SIG-M5 treated with dmso at 0.1 percent for 504 hours (cell line): Measurements from ENCODE around the gene KLHL42.
"Not testable (repeated sequence)": the region's sequence is repeated elsewhere in the genome, so short reads cannot be mapped to it uniquely, and the experiment has no call there.

Experiments
- DNase-seq: peaks from one replicate; lab custom pipeline; 2025; ENCODE audit not compliant: unreplicated experiment; lab: John Stamatoyannopoulos, UW

Gene KLHL42

DNA sequence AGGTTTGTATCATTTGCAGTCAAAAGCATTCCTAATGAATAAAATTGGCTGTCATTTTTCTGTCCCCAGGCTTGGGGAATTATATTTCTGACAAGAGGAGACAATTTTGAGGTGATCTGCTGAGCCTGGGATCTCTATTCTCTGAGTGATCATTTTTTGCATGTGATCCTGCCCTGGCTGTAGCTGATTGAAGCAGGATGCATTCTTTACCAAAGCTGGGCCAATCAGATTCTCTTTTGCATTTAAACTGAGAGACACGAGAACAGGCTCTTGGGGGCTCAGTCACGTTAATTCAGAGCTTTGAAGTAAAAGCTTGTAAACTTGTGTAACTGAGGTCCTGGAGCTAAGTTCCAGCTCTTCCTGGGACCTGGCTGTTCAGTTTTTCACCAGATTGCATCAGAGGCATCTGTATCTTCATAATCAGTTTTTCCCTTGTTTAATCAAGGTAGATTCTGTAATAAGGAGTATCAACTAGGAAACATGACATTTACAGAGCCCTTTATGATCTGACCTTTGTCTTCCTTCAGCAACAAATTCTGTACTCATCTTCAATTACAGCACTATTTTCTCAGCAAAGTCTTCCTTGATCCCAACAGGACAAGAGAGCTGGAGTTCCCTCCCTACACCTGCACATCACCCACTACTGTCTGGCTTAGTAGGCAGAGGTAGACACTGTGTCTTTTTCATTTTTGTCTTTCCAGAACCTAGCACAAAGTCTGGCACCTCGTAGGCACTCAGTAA lies 35.0 kb downstream of the KLHL42 start:
- DNase-seq: no peak

DNA sequence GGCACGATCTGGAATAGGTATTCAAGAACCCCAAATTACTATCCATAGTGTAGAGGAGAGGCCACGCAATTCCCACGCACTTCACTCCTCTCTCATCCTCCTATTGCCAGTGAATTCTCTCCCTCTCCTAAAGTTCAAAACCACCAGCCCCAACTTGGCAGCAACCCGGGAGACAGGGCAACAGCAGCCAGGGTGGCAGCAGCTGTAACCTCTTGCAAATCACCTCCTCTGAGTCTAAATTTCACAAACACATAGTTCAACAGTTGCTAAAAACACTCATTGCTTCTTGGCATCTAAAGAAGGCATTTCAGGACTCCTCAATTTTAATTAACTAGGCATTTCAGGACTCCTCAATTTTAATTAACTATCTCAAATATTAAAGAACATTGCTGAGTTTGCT lies 37.7 kb downstream of the KLHL42 start:
- DNase-seq: no peak

GRCh38 chr12:27818401-27818918 lies 38.4 kb downstream of the KLHL42 start:
- no peak for DNase-seq

- no peak for DNase-seq
Measured at GRCh38 chr12:27820564-27820963, 40.5 kb downstream of the KLHL42 start.

DNA sequence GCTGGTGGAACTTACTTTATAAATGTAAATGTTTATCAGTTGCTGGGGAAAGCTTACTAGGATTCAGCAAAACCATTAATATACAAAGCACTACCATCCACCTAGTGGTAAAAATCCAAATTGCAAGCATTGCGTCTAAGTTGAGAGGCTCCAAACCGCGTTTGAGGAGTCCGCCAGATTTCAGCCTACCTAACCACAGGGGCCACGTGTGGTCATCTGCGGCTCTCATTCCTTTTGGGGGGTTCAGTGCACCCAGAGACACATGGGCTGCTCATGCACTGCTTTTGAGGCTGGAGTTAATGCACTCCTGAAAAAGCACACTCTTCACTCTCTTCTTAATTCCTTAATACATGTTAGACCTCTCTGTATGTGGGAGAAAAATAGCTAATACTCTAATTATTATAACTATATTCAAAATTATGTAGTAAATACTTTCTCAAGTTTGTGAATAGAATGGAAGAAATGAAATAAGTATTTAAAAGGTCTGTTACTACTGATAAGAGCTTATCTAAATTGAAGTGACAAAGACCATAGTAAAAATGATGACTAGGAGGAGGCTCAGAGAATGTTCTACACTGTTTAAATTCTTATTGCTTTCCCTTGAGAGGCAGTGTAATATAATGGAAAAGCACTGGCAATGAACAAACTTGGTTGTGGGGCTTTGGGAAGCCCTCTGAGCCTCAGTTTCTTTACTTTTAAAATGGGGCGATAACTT lies 41.4 kb downstream of the KLHL42 start:
- peak; percentile 59 for DNase-seq

DNA sequence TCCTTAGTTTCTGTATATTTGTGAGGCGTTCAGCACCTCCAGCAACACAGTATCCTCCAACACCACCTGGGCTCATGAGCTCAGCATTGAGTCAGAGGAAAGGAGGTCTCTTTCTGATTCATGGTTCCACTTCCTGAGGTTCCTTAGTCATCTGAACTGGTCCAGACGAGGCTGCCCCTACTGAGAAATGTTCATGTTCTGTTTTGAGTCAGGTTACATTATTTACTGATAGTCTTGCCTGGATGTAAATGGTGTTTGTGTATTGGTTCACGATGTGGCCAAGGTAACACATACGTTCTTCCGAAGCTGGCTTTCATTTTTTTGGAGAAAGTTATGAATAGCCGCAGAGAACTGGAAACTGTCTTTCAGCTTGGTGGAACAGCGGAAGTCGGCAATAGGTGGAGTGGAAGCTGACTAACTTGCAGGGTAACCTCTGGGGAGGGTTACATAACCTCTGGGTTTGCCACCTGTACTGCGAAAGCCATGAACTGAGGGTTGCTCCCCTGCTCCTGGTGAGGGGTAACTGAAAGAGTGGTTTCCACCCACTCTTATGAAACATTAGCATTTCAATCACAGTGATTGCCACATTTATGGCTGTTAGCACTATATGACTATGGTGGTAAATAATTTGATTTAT lies 42.2 kb downstream of the KLHL42 start:
- peak; percentile 69 for DNase-seq

DNA sequence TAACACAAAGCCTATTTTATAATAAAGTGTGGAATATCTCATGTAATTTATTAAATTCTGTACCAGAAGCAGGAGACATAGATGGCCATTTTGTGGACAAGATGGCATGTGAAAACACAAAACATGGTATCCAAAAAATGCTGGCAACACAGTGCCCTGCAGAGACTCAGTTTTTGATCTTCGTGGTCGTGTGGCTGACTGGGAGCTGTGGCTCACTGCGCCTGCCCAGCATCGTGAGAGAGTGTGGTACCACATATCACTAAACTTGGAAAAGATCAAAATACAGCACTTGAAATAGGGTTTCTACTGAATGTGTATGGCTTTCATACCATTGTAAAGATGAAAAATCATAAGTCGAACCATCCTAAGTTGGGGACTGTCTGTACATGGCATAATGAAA lies 43.0 kb downstream of the KLHL42 start:
- no peak for DNase-seq

GRCh38 chr12:27824126-27824842 lies 44.3 kb downstream of the KLHL42 start:
- DNase-seq: no peak

DNA sequence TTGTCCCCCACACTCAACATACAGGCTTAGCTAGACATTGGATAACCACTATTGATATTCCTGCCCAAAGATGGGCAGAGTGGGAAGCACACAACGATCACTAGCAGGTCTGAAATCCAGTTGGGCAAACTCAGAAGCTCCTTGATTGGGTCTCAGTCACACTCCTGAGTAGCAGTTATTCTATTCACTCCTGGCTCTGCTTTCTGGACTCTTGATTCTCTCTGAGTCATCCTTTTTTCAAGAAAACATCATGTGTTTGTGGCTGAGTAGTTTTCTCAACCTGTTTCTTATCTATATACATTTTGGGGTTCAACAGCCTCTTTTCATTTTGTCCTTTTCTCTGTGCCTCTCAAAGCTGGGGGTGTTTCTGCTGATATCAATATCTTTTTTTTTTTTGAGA lies 46.0 kb downstream of the KLHL42 start:
- DNase-seq: no peak

- no peak for DNase-seq
Measured at GRCh38 chr12:27828196-27828595, 48.2 kb downstream of the KLHL42 start.

- no peak for DNase-seq
Measured at GRCh38 chr12:27838543-27839185, 58.6 kb downstream of the KLHL42 start.

- peak; percentile 87 for DNase-seq
Measured at GRCh38 chr12:27840229-27840999, 60.4 kb downstream of the KLHL42 start.

DNA sequence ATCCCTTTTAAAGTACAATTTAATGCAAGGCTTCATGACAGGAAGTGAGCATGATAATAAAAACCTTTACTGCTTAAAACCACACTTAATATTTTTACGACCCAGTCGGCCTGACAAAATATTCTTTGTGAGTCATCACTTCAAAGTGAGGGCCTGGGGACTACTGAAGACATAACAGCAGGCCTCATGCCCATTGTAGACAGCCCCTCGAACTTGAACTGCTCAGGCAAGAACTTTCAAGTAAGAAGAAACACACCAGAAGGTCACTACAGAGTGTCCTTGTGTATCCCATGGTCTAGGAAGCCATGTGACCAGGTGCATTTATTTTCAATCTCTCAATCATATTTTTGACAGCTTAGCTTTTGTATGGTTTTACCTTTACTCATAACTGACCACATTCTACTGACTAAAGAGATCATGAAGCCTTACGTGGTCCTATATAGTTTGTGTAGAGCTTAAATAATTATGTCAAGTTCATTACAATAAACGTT lies 61.4 kb downstream of the KLHL42 start:
- DNase-seq: peak; percentile 5

DNA sequence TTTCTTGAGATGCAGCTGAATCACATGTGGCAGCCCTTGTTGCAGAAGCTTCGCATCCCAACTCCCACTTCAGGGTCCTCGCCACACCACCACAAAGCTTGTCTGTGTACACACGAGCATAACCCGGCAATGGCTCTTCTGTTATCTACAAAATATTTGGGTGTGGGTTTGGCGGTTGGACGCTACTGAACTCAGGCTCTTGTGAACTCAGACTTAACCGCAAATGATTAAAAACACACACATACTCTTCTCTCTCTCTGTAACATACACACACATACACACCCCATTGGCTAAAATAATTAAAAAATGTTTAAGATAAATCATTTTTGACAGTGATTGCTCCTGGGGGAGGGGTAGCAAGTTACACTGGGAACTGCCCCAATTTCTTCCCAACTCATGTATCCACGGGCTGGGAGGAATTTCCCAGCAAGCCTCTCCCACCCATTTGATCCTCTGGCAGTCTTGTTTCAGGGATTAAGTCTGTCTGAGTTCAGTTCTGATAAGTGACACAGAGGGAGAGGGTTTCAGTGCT lies 63.7 kb downstream of the KLHL42 start:
- DNase-seq: no peak

DNA sequence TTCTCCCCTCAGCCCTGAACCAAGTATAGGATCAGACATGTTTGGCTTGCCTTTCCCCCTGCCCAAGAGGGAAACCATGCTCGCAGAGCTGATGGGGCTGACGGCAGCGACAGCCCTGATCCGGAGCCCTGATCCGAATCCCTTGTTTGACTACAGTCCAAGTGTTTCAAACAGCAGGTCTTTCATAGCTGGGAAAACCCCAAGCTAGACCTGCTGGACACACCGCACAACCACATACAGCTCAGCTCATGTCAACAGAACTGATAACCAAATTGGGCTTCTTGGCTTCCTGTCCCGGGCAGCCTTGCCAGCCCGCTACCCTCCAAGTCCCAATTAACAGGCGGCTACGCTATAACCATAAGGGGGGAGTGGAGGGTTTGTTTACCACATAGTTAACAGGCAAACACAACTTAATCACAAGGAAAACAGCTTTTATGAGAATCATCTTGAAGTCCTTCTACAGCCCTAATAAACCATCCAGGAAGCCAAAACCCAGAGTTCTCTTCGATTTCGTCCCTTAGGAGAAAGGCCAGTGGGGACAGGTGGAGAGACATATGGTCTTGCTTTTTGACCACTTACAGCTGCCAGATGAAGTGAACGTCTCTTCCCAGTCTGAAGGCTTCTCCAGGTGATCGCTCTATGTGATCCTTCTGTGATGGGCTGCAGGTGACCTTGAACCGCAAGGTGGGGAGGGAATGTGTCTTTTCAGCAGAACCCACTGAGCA lies 64.5 kb downstream of the KLHL42 start:
- DNase-seq: no peak

GRCh38 chr12:27845187-27845586 lies 65.2 kb downstream of the KLHL42 start:
- DNase-seq: no peak

DNA sequence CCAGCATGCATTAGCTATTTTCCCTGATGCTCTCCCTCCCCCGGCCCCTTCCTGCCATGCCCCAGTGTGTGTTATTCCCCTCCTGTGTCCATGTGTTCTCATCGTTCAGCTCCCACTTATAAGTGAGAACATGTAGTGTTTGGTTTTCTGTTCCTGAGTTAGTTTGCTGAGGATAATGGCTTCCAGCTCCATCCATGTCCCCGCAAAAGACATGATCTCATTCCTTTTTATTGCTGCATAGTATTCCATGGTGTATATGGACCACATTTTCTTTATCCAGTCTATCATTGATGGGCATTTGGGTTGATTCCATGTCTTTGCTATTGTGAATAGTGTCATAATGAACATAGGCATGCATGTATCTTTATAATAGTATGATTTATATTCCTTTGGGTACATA lies 65.7 kb downstream of the KLHL42 start:
- DNase-seq: not testable (repeated sequence)

GRCh38 chr12:27847293-27847692 lies 67.3 kb downstream of the KLHL42 start:
- DNase-seq: not testable (repeated sequence)

DNA sequence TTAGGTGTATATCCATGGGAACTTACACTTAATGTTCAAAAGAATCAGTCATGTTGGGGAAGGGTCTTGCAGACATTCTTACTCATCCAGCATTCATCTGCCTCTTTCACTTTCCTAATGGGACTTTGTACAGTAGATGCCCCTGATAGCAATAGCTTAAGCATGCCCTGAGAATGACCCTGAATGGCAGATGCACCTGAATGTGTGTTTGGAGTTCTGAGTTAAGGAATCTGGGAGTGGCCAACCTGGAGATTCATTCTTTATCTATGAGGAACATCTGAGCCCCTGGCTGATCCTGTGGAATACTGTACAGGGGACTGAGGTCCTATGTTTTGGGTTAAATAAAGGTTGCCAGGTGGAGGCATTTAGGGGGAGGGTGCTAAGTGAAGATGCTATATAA lies 71.3 kb downstream of the KLHL42 start:
- DNase-seq: no peak
